Breast epithelium (tissue), 3 donors: ENCODE results near the gene LIMCH1.

Experiments used
- CTCF ChIP-seq, 3 donors: fragments of 450-650 bp; IDR thresholded peaks; one replicate each; pipeline ENCODE4 v1.5.1; 2016 to 2017; ENCODE audit warnings: antibody characterized with exemption in 3 of 3, mild to moderate bottlenecking in 3 of 3, moderate library complexity in 3 of 3
- POLR2A ChIP-seq: fragments of 450-650 bp; IDR thresholded peaks from one replicate; pipeline ENCODE4 v1.6.1; 2016; ENCODE audit warnings: antibody characterized with exemption, mild to moderate bottlenecking, moderate library complexity
- POLR2AphosphoS5 ChIP-seq, 3 donors: sonication (generic); formaldehyde crosslinking; IDR thresholded peaks; one replicate each; pipeline ENCODE4 v1.6.1; 2017; ENCODE audit warnings: antibody characterized with exemption in 3 of 3

DNA sequence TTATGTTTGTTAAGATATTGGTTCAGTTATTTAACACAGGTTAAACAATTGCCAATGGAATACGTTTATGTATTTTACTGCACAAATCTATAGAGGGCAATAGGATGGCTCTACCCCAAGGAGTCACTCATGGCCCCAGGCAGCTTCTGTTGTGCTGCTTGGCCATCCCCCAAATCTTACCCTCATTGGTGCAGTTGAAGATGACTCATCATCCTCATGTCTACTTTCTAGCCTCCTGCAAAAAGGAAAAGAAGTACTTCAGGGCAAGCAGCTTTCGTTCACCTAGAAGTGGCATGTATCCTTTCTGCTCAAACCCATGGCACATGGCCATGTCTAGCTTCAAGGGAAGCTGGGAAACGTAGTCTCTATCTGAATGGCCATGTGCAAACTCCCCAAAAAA, 196.4 kb downstream of the LIMCH1 start:
- TF ChIP-seq CTCF (IDR thresholded peaks at IDR 0.05): no peak
- no peak for TF ChIP-seq POLR2A
- no peak for TF ChIP-seq POLR2AphosphoS5 (IDR thresholded peaks at IDR 0.05)
